Measurements from ENCODE around the gene PANX2.

- TF ChIP-seq, protein P1, sequence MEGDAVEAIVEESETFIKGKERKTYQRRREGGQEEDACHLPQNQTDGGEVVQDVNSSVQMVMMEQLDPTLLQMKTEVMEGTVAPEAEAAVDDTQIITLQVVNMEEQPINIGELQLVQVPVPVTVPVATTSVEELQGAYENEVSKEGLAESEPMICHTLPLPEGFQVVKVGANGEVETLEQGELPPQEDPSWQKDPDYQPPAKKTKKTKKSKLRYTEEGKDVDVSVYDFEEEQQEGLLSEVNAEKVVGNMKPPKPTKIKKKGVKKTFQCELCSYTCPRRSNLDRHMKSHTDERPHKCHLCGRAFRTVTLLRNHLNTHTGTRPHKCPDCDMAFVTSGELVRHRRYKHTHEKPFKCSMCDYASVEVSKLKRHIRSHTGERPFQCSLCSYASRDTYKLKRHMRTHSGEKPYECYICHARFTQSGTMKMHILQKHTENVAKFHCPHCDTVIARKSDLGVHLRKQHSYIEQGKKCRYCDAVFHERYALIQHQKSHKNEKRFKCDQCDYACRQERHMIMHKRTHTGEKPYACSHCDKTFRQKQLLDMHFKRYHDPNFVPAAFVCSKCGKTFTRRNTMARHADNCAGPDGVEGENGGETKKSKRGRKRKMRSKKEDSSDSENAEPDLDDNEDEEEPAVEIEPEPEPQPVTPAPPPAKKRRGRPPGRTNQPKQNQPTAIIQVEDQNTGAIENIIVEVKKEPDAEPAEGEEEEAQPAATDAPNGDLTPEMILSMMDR (conservative IDR thresholded peaks at IDR 0.05; ENCODE audit: low read depth in 2 of 2): no peak
- TF ChIP-seq POLR2AphosphoS5 (IDR thresholded peaks at IDR 0.05; ENCODE audit: low read depth) (no peak), NANOG (IDR thresholded peaks at IDR 0.05; ENCODE audit: borderline replicate concordance) (no peak), STAT1 (IDR thresholded peaks at IDR 0.05; ENCODE audit: unreplicated experiment) (no peak), EZH2 (IDR thresholded peaks at IDR 0.05; ENCODE audit: low read depth, unreplicated experiment) (no peak), ZNF114 (CRISPR knock-in tag; IDR thresholded peaks at IDR 0.05) (no peak), EZH2phosphoT487 (IDR thresholded peaks at IDR 0.05; ENCODE audit: unreplicated experiment) (no peak), JUNB (IDR thresholded peaks at IDR 0.05; ENCODE audit: unreplicated experiment) (no peak), REST (IDR thresholded peaks at IDR 0.05; ENCODE audit: unreplicated experiment) (no peak), CREB1 (CRISPR knock-in tag; IDR thresholded peaks at IDR 0.05; ENCODE audit: low read depth) (no peak)
- TF ChIP-seq, protein P2, sequence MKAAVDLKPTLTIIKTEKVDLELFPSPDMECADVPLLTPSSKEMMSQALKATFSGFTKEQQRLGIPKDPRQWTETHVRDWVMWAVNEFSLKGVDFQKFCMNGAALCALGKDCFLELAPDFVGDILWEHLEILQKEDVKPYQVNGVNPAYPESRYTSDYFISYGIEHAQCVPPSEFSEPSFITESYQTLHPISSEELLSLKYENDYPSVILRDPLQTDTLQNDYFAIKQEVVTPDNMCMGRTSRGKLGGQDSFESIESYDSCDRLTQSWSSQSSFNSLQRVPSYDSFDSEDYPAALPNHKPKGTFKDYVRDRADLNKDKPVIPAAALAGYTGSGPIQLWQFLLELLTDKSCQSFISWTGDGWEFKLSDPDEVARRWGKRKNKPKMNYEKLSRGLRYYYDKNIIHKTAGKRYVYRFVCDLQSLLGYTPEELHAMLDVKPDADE (IDR thresholded peaks at IDR 0.05): no peak
These were observed 30.9 kb downstream of the PANX2 start for GRCh38 chr22:50201191-50202129.
